Colonic mucosa (tissue), 4 donors: ENCODE data around the gene COQ2. TPM values are rescaled to one million over a fixed set of nuclear protein-coding genes. Genes with fewer than 3 reads are reported as not detected.

Experiments used
- DNase-seq: peaks from one replicate; pipeline ENCODE4 v3.0.0-alpha.2; 2020
- H3K27ac ChIP-seq: fragments of 200-600 bp; one replicate; pipeline ENCODE4 v1.8.0; 2021
- H3K27me3 ChIP-seq: fragments of 200-600 bp; one replicate; pipeline ENCODE4 v1.8.0; 2021
- H3K36me3 ChIP-seq: fragments of 200-600 bp; one replicate; pipeline ENCODE4 v1.8.0; 2021
- H3K4me1 ChIP-seq: fragments of 200-600 bp; one replicate; pipeline ENCODE4 v1.8.0; 2021; ENCODE audit warnings: mild to moderate bottlenecking
- H3K4me3 ChIP-seq: fragments of 200-600 bp; one replicate; pipeline ENCODE4 v1.8.0; 2021
- H3K9ac ChIP-seq, 2 donors: one replicate each; pipeline ENCODE4 v1.7.0; 2013; ENCODE audit warnings: control low read depth in 2 of 2, low read depth in 2 of 2, low read length in 2 of 2
- H3K9me3 ChIP-seq: fragments of 200-600 bp; one replicate; pipeline ENCODE4 v1.8.0; 2021
- CTCF ChIP-seq: fragments of 200-600 bp; IDR thresholded peaks from one replicate; pipeline ENCODE4 v1.8.0; 2022; ENCODE audit warnings: antibody characterized with exemption, mild to moderate bottlenecking
- intact Hi-C: fragments of 100-400 bp; cut with DNase I; formaldehyde crosslinking; loops from one replicate; pipeline ENCODE4 v1.14.1; 2022
- total RNA-seq, 2 donors: library from RNA; stranded (reverse); fragmentation: NEBNext Ultra II Directional in 1 of 2; extraction: Animal tissue kit (Norgen Biotek cat#: 25700) in 1 of 2; gene quantifications; one replicate each; pipeline ENCODE4 v1.2.1, GENCODE V29; 2021
- donor health status: healthy.
- donor health status: DM: no; HTN: no; CAD: no.
- donor health status: DM: no; HTN: no; CAD: no.

COQ2 gene
- total RNA-seq, 2 donors from 2014 or later = 23.4 to 28.3 TPM

GRCh38 chr4:83252782-83253405, 31.7 kb downstream of the COQ2 start:
- intact Hi-C loops = loop anchor here (5.0 kb wide), 2 partner anchors 51 to 141 kb away; partner anchors contain the start of gene PLAC8
- Histone ChIP-seq H3K9ac (peak overlapping the region in 1 of 2 donors; percentile 21), H3K36me3 (no peaks in the 10 kb centered on the region), H3K4me3 (no peak overlapping the region), H3K4me1 (no peaks in the 10 kb centered on the region), H3K27me3 (no peaks in the 10 kb centered on the region), H3K9me3 (no peaks in the 10 kb centered on the region), H3K27ac (peak overlapping the region; percentile 12)
- peak; percentile 93 for DNase-seq
- peak; percentile 83 for TF ChIP-seq CTCF

GRCh38 chr4:83251447-83251830, 33.2 kb downstream of the COQ2 start:
- no peak for DNase-seq
- H3K27ac ChIP-seq = no peak overlapping the region
- no peak overlapping the region for H3K4me3 ChIP-seq
- intact Hi-C loops = loop anchor here (5.0 kb wide), 2 partner anchors 49 to 139 kb away; partner anchors contain the start of gene PLAC8
- TF ChIP-seq CTCF = no peak
- no peak overlapping the region for H3K9ac ChIP-seq
- H3K27me3 ChIP-seq = no peaks in the 10 kb centered on the region
- no peaks in the 10 kb centered on the region for H3K9me3 ChIP-seq
- peaks cover 5% of the 10 kb centered on the region for H3K4me1 ChIP-seq
- H3K36me3 ChIP-seq = no peaks in the 10 kb centered on the region

GRCh38 chr4:83250687-83251446, 33.7 kb downstream of the COQ2 start:
- H3K9me3 ChIP-seq = no peaks in the 10 kb centered on the region
- H3K4me3 ChIP-seq = no peak overlapping the region
- no peaks in the 10 kb centered on the region for H3K27me3 ChIP-seq
- no peak for DNase-seq
- H3K4me1 ChIP-seq = peaks cover 5% of the 10 kb centered on the region
- peak overlapping the region; percentile 42 for H3K27ac ChIP-seq
- no peak overlapping the region for H3K9ac ChIP-seq
- intact Hi-C loops = loop anchor here (5.0 kb wide), 2 partner anchors 49 to 139 kb away; partner anchors contain the start of gene PLAC8
- no peaks in the 10 kb centered on the region for H3K36me3 ChIP-seq
- TF ChIP-seq CTCF = no peak

GRCh38 chr4:83248486-83248885, 36.1 kb downstream of the COQ2 start:
- DNase-seq = peak; percentile 82
- intact Hi-C loops = no loop called here
- Histone ChIP-seq H3K27me3 (no peaks in the 10 kb centered on the region), H3K27ac (peak overlapping the region; percentile 61), H3K9ac (peak overlapping the region; percentile 20 to 24), H3K36me3 (no peaks in the 10 kb centered on the region), H3K9me3 (no peaks in the 10 kb centered on the region), H3K4me1 (peaks cover 5% of the 10 kb centered on the region), H3K4me3 (no peak overlapping the region)
- no peak for TF ChIP-seq CTCF

GRCh38 chr4:83247415-83248357, 36.9 kb downstream of the COQ2 start:
- H3K9ac ChIP-seq = peak overlapping the region; percentile 20 to 24
- intact Hi-C loops = no loop called here
- H3K4me1 ChIP-seq = peaks cover 5% of the 10 kb centered on the region
- H3K27me3 ChIP-seq = no peaks in the 10 kb centered on the region
- H3K9me3 ChIP-seq = no peaks in the 10 kb centered on the region
- no peak for DNase-seq
- no peaks in the 10 kb centered on the region for H3K36me3 ChIP-seq
- H3K4me3 ChIP-seq = no peak overlapping the region
- TF ChIP-seq CTCF = no peak
- peak overlapping the region; percentile 61 for H3K27ac ChIP-seq
